Stimulated activated CD4-positive, alpha-beta T cell treated with anti-CD3 and anti-CD28 coated beads, Interleukin-4, amount 100 ng/mL, for 4 hours (primary cell): ENCODE data around the gene RNF123.
A peak's percentile ranks its signal among the peaks of the same experiment; 100 is the strongest.
"Not testable (repeated sequence)": the region's sequence is repeated elsewhere in the genome, so short reads cannot be mapped to it uniquely, and the experiment has no call there.

Source experiments
- DNase-seq, 2 experiments: peaks; one replicate each; pipeline ENCODE4 v3.0.0-alpha.2; 2020

The RNF123 gene

GRCh38 chr3:49683162-49683561 is 6.2 kb upstream of the RNF123 start:
- no peak for DNase-seq

- DNase-seq = not testable (repeated sequence)
Observed at GRCh38 chr3:49684453-49684852, 4.9 kb upstream of the RNF123 start.

GRCh38 chr3:49685103-49685502 is 4.3 kb upstream of the RNF123 start:
- not testable (repeated sequence) for DNase-seq

GRCh38 chr3:49685846-49686245 is 3.5 kb upstream of the RNF123 start:
- not testable (repeated sequence) for DNase-seq

DNA sequence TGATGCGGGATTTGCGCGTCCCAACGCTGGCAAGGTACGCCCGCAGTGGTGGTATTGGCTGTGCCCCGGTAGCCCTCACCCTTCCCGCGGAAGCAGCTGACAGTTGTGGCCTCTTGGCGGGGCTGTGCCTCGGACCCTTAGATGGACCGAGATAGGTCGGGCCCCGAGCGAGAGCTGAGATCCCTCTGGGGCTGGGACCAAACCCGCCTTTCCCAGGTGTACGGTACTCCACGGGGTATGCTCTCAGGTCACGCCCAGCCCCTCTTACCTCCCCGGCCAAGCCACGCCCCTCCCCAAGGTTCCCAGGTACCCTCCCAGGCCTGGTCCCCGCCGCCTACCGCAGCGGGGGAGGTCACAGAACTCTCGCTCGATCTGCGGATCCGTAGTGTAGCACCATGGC is 3.0 kb upstream of the RNF123 start:
- peak; percentile 31 to 34 for DNase-seq

- peak; percentile 34 to 43 for DNase-seq
Observed at GRCh38 chr3:49686769-49687423, 2.5 kb upstream of the RNF123 start.

- DNase-seq = not testable (repeated sequence)
Observed at GRCh38 chr3:49687424-49687795, 1.9 kb upstream of the RNF123 start.

GRCh38 chr3:49688338-49689045 is 865 bp upstream of the RNF123 start:
- DNase-seq = not testable (repeated sequence)

GRCh38 chr3:49689908-49690624 is 709 bp downstream of the RNF123 start:
- DNase-seq = not testable (repeated sequence)

- DNase-seq = not testable (repeated sequence)
Observed at GRCh38 chr3:49690856-49691255, 1.5 kb downstream of the RNF123 start.

GRCh38 chr3:49691481-49691880 is 2.1 kb downstream of the RNF123 start:
- not testable (repeated sequence) for DNase-seq

- DNase-seq = not testable (repeated sequence)
Observed at GRCh38 chr3:49694409-49695070, 5.2 kb downstream of the RNF123 start.

GRCh38 chr3:49695350-49696015 is 6.1 kb downstream of the RNF123 start:
- DNase-seq = not testable (repeated sequence)

DNA sequence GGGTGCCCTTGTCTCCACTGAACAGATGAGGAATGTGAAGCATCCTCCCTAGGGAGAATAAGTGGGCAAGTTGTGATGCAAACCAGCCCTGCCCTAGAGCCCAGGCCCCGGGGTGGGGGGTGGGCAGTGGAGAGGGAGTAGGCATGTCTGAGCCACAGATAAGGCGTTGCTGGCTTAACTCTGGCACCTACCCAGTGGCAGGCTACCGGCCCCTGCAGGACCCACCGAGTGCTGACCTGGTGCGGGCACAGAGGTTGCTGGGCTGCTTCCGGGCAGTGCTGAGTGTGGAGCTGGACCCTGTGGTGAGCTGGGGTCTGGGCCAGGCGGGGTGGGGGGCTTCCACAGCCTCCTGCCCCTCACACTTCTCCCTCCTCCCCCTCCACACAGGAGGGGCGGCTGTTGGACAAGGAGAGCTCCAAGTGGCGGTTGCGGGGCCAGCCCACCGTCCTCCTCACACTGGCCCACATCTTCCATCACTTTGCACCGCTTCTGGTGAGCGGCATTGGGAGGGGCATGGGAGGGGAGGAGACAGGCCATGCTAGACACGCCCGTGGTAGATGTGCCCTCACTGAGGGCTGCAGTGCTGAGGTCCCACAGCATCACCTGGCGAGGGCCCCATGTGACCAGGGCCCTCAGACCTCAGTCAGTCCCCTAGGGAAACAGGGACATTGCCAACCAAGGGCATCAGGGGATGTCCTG is 10.1 kb downstream of the RNF123 start:
- no peak for DNase-seq

GRCh38 chr3:49700014-49700413 is 10.7 kb downstream of the RNF123 start:
- no peak for DNase-seq

- DNase-seq = no peak
Observed at GRCh38 chr3:49700453-49701128, 11.2 kb downstream of the RNF123 start.

- DNase-seq = no peak
Observed at GRCh38 chr3:49701388-49702077, 12.2 kb downstream of the RNF123 start.

GRCh38 chr3:49702672-49703071 is 13.3 kb downstream of the RNF123 start:
- no peak for DNase-seq

- DNase-seq = peak; percentile 50 to 59
Observed at GRCh38 chr3:49703443-49703927, 14.1 kb downstream of the RNF123 start.

DNA sequence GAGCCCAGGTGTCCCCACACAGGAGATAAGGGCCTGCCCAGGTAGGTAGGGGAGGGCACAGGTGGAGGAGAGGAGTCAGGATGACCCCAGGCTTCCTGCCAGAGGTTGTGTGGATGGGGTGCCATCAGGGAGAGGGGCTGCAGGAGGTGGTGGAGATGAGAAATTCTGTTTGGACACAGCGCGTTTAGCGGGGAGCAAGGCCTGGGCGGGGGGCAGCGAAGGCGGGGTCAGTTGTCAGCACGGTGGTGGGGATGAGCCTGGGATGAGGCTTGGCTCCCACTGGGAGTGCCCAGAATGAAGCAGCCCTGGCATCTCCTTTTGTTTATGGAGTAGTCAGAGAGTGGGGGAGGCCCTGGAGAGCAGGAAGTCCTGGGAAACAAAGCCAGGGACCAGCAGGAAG is 14.6 kb downstream of the RNF123 start:
- DNase-seq = no peak

- DNase-seq = no peak
Observed at GRCh38 chr3:49704629-49705028, 15.3 kb downstream of the RNF123 start.
